Activated CD8-positive, alpha-beta memory T cell treated with anti-CD3 and anti-CD28 coated beads, Interleukin-2, amount 50 U/mL, for 48 hours (primary cell): ENCODE results near the gene MSTO1.
A peak's percentile ranks its signal among the peaks of the same experiment; 100 is the strongest.
"Not testable (repeated sequence)": the region's sequence is repeated elsewhere in the genome, so short reads cannot be mapped to it uniquely, and the experiment has no call there.

Experiments used
- DNase-seq: peaks from one replicate; pipeline ENCODE4 v3.0.0-alpha.2; 2020

Gene MSTO1

DNA sequence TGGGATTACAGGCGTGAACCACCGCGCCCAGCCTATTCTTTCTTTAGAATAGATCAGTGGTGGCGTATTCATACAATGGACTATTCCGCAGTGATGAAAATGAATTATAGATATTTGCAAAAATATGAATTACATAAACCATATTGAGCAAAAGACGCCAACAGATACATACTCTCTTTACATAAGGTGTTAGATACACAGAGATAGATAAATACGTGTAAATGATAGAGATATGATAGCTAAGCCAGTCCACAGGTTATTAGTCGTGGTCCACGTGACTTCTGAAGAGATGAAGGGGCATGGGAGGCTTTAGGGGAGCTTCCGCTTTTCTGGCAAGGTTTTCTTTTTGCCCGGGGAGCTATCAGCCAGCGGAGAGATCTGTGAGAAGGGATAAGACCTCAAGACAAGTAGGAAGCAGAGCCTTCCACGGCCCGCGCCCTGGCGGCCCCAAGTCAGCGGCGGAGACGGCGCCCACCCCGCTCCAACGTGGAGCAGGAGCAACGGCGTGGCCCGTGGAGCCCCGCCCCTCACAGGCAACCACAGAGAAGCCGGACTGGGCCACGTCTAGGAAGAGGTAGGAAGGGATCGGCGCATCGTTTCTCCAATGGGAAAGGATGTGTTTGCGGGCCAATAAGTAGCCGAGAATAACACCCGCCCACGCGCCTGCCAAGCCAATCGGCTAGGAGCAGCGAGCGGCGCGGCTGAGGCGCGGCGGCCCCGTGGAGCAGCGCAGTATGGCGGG lies at the start of gene MSTO1:
TSS of gene MSTO1 (plus strand) at position 704 of the 742 bp plus-strand sequence. CDS start at position 735, 31 bp downstream.
- peak; percentile 99 for DNase-seq

- DNase-seq: peak; percentile 85
Measured at GRCh38 chr1:155561779-155562580, 48.0 kb upstream of the MSTO1 start.

DNA sequence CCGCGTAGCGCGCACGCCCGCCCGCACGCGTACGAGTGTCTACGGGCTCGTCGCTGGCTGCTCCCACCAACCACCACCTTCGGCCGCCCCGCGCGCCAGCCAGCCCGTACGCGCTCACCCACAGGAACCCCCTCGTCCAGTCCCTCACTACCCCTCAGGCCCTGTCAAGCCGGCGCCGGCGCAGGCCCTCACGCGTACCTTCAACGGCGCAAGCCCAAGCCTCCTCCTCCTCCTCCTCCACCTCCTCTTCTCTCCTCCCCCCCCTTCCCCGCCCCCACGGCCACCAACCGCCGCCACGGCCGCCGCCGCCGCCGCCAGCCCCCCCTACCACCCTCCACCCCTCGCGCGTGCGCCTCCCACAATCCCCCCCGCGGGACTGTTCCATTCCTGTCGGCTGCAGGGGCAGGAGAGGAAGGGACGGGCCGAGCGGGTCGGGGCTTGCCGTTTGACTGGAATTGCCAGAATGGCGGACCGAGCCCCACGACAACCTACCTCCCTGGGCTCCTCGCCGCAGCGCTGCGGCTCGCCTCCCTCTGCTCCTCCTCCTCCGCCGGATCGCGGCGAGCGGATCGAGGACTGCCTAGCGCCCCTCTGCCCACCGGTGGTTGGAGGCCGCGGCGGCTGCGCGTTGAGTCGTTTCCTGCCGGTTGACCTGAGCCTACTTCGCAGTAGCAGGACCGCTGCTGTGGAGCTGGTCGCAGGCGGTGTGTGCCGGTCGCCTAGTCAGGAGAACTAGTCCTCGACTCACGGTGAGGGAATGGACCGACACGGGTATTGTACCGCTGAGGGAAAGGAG lies 47.2 kb upstream of the MSTO1 start, which contains the start of gene ASH1L:
TSS of gene ASH1L (minus strand) at position 223 of the 796 bp plus-strand sequence. CDS start 41,284 bp downstream, outside the sequence.
- DNase-seq: peak; percentile 95

DNA sequence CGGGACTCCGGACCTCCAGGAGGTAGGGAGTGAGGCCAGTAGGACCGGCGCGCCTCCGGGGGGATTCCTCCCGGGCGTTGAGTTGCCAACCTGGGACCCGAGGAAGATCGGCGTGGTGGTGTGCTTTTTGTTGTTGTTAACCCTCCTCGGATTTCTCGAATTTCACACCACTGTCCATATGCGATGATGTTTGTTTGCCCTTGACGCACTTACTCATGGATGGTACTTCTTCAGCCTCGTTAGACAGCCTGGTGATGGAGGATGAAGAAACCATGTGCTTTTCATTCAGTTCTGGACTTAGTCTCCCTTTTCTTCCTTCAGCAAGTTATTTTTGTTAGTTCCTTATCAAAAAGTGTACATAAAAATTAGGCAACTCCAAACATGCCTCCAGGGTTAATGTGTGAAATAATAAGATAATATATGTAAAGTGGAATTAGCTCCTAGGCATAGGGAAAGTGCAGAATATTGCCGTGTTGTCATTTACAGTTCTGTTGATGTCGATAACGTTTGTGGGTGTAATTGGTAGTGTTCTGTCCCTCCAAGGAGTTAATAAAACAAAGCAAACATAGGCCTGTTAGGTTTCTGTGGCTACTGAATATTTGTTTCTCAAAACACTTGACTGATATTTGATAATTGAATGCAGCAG lies 46.5 kb upstream of the MSTO1 start:
- DNase-seq: not testable (repeated sequence)

- no peak for DNase-seq
Measured at GRCh38 chr1:155569988-155570592, 39.9 kb upstream of the MSTO1 start.

DNA sequence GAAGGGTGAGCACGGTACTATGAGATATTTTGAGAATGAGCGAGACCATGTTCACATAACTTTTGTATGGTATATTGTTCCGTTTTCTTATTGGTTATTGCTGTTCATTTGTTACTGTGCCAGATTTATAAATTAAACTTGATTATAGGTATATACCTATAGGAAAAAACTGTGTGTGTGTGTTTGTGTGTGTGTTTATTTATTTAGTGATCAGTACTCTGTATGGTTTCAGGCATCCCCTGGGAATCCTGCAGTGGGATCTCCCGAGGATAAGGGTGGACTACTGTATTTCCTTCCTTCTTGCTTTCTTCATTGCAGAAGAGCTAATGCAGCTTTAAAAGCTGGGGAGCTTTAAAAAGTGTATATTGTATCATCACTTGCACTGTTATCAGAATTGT lies 39.4 kb upstream of the MSTO1 start:
- DNase-seq: no peak

DNA sequence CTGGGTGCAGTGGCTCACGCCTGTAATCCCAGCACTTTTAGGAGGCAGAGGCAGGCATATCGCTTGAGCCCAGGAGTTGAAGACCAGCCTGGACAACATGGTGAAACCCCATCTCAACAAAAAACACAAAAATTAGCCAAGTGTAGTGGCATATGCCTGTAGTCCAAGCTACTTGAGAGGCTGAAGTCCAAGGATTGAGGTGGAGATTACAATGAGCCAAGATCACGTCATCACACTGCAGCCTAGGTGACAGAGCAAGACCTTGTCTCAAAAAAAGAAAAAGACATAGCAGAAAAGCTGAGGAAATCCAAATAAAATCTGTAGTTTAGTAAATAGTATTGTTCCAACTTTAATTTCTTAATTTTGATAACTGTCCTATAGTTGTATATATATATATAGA lies 35.9 kb upstream of the MSTO1 start:
- no peak for DNase-seq

DNA sequence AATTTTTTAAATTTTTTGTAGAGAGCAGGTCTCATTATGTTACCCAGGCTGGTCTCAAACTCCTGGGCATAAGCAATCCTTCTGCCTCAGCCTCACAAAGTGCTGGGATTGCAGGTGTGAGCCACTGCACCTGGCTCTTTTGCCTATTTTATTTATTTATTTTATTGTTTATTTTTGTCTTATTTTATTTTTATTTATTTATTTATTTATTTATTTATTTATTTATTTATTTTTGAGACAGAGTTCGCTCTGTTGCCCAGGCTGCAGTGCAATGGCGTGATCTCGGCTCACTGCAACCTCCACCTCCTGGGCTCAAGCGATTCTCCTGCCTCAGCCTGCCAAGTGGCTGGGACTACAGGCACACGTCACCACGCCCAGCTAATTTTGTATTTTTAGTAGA lies 34.4 kb upstream of the MSTO1 start:
- DNase-seq: not testable (repeated sequence)

GRCh38 chr1:155583846-155584245 lies 26.2 kb upstream of the MSTO1 start:
- DNase-seq: not testable (repeated sequence)

- not testable (repeated sequence) for DNase-seq
Measured at GRCh38 chr1:155589282-155589681, 20.7 kb upstream of the MSTO1 start.

GRCh38 chr1:155590516-155591247 lies 19.3 kb upstream of the MSTO1 start:
- DNase-seq: not testable (repeated sequence)

DNA sequence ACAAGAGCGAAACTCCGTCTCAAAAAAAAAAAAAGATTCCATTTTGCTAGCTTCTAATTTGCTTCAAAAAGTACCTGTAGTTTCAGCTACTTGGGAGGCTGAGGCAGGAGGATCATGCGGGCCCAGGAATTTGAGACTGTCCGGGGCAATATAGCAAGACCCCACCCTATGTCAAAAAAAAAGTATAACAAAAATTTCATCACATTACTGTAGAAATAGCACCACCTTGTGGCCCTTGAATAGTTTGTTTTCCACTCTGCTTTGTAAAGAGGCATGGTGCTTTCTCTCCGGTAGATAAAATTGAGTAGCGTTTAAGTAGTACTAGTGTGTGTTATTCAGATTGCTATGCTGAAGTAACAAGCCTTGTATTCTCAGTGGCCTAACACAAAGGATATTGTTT lies 18.2 kb upstream of the MSTO1 start:
- DNase-seq: no peak

- DNase-seq: not testable (repeated sequence)
Measured at GRCh38 chr1:155595877-155596474, 14.0 kb upstream of the MSTO1 start.

- DNase-seq: no peak
Measured at GRCh38 chr1:155596864-155597263, 13.2 kb upstream of the MSTO1 start.

- DNase-seq: no peak
Measured at GRCh38 chr1:155598842-155599331, 11.1 kb upstream of the MSTO1 start.

GRCh38 chr1:155599828-155600572 lies 10.0 kb upstream of the MSTO1 start:
- not testable (repeated sequence) for DNase-seq

- DNase-seq: no peak
Measured at GRCh38 chr1:155607708-155608107, 2.3 kb upstream of the MSTO1 start.

- no peak for DNase-seq
Measured at GRCh38 chr1:155608888-155609225, 1.2 kb upstream of the MSTO1 start.

DNA sequence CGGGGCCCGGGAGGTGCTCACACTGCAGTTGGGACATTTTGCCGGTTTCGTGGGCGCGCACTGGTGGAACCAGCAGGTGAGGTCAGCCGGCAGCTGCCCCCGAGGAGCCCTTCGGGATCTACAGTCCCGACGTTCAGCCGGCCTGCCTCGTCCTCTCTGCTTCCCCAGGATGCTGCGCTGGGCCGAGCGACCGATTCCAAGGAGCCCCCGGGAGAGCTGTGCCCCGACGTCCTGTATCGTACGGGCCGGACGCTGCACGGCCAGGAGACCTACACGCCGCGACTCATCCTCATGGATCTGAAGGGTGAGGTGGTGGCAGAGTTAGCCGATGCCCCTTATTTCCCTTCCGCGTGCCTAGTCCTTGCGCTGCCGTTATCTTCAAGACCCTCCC lies 234 bp downstream of the MSTO1 start:
- not testable (repeated sequence) for DNase-seq

- not testable (repeated sequence) for DNase-seq
Measured at GRCh38 chr1:155613226-155613625, 3.2 kb downstream of the MSTO1 start.
